ENCODE results near the gene GMEB2. TPM values are rescaled to one million over a fixed set of nuclear protein-coding genes. Genes with fewer than 3 reads are reported as not detected.

GMEB2 gene
- total and polyA plus RNA-seq, 2 donors (not counting 1 experiment from before 2014, with no cell fraction given), result 6.3 to 10.9 TPM

GRCh38 chr20:63611646-63612045 is 15.3 kb downstream of the GMEB2 start:
- Histone ChIP-seq H4K20me1 (ENCODE audit: control insufficient read depth, extremely low read depth, insufficient read depth, low read length) (no peaks in the 10 kb centered on the region), H3K4me1 (ENCODE audit: control insufficient read depth, extremely low read depth, insufficient read depth, low read length) (no peaks in the 10 kb centered on the region)

DNA sequence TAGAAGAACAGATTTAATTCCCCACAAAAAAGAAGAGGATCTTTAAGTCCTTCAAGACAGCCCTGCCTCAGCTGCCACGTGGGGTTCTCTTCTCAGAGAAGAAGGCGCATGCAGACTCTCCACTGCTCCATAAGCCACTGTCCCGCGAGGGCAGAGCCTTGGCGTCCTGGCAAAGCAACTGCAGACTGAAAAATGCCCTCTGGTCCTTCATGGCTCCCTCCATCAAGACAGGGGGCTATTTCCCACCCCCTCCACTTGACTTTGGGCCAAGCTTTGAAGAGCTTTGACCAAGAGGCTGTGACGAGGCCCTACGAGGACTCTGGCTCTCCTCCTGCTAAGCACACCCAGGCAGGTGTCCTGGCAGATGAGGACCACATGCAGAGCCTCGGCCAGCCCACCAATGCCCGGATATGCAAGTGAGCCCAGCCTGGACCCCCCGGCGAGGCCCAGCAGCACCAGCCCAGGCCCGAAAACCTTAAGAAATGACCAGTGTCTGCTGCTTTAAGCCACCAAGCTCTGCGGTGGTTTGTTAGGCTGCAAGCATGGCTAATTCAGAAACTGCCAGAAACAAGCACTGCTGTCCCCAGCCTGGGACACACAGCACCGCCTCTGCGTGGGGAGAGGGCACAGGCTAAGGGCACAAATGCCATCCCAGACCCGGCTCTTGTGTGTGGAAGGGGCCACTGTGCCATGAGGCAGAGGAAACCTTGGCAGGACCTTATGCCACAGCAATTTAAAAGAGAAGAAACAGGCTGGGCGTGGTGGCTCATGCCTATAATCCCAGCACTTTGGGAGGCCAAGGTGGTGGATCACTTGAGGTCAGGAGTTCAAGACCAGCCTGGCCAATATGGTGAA is 16.1 kb downstream of the GMEB2 start:
- Histone ChIP-seq H3K4me1 (ENCODE audit: control insufficient read depth, extremely low read depth, insufficient read depth, low read length) (no peaks in the 10 kb centered on the region), H3K36me3 (ENCODE audit: control insufficient read depth, insufficient read depth, low read length) (peaks cover 2% of the 10 kb centered on the region), H3K27ac (ENCODE audit: insufficient read depth, low read length) (no peak overlapping the region), H3K9ac (ENCODE audit: insufficient read depth, low read length) (no peak overlapping the region), H3K79me2 (ENCODE audit: control insufficient read depth, insufficient read depth, low read length) (peaks cover 15% of the 10 kb centered on the region), H3K27me3 (ENCODE audit: control insufficient read depth, insufficient read depth, low read length) (no peaks in the 10 kb centered on the region), H3K9me3 (ENCODE audit: control insufficient read depth, insufficient read depth, low read depth, low read length) (no peaks in the 10 kb centered on the region), H3K4me3 (replicated peaks in 1 of 4; ENCODE audit: control extremely low read depth in 1 of 4, insufficient read depth in 1 of 4, low read depth in 3 of 4, low read length in 4 of 4) (no peak overlapping the region), H3K4me2 (ENCODE audit: extremely low read depth, insufficient read depth, low read length) (no peak overlapping the region), H2AFZ (ENCODE audit: low read length) (no peak overlapping the region), H4K20me1 (ENCODE audit: control insufficient read depth, extremely low read depth, insufficient read depth, low read length) (no peaks in the 10 kb centered on the region)
- TF ChIP-seq CTCF (conservative IDR thresholded peaks at IDR 0.05 in 1 of 2, IDR thresholded peaks at IDR 0.05 in 1 of 2; ENCODE audit: low read depth in 1 of 2, low read length in 2 of 2), result no peak
- DNase-seq (ENCODE audit: low read depth in 2 of 2), result no peak

More at GRCh38 chr20:63611646-63612045, 15.3 kb downstream of the GMEB2 start:
- H3K79me2 ChIP-seq (ENCODE audit: control insufficient read depth, insufficient read depth, low read length), result peaks cover 15% of the 10 kb centered on the region
- no peak overlapping the region for H3K9ac ChIP-seq (ENCODE audit: insufficient read depth, low read length)
- H3K27me3 ChIP-seq (ENCODE audit: control insufficient read depth, insufficient read depth, low read length), result no peaks in the 10 kb centered on the region
- no peak overlapping the region for H3K4me2 ChIP-seq (ENCODE audit: extremely low read depth, insufficient read depth, low read length)
- H3K27ac ChIP-seq (ENCODE audit: insufficient read depth, low read length), result no peak overlapping the region
- H3K9me3 ChIP-seq (ENCODE audit: control insufficient read depth, insufficient read depth, low read depth, low read length), result no peaks in the 10 kb centered on the region
- no peak overlapping the region for H2AFZ ChIP-seq (ENCODE audit: low read length)
- no peak for DNase-seq (ENCODE audit: low read depth in 2 of 2)
- TF ChIP-seq EZH2 (IDR thresholded peaks at IDR 0.05; ENCODE audit: low read length, missing control alignments) (no peak), CTCF (conservative IDR thresholded peaks at IDR 0.05 in 1 of 2, IDR thresholded peaks at IDR 0.05 in 1 of 2; ENCODE audit: low read depth in 1 of 2, low read length in 2 of 2) (no peak)
- H3K36me3 ChIP-seq (ENCODE audit: control insufficient read depth, insufficient read depth, low read length), result peaks cover 2% of the 10 kb centered on the region
- no peak overlapping the region for H3K4me3 ChIP-seq (replicated peaks in 1 of 4; ENCODE audit: control extremely low read depth in 1 of 4, insufficient read depth in 1 of 4, low read depth in 3 of 4, low read length in 4 of 4)

DNA sequence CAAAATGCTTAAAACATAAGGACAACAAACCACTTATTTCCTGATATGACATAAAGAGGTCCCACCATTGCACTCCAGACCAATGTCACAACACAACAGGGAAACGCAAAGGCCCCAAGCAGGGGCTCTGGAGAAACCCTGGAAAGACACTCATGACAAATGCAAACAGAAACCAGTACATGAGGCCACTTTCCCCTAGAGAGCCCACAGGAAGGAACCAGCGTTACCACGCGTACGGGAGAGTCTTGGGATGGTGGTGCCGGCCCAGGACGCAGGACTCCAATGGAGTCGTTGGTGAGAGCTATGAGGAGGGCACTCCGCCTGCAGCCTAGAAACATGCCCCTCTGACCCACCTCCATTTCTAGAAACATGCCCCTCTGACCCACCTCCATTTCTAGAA is 20.2 kb downstream of the GMEB2 start:
- Histone ChIP-seq H3K4me1 (ENCODE audit: control insufficient read depth, extremely low read depth, insufficient read depth, low read length) (no peaks in the 10 kb centered on the region), H3K79me2 (ENCODE audit: control insufficient read depth, insufficient read depth, low read length) (peaks cover 3% of the 10 kb centered on the region), H3K9me3 (ENCODE audit: control insufficient read depth, insufficient read depth, low read depth, low read length) (no peaks in the 10 kb centered on the region), H3K36me3 (ENCODE audit: control insufficient read depth, insufficient read depth, low read length) (peaks cover 9% of the 10 kb centered on the region), H2AFZ (ENCODE audit: low read length) (no peak overlapping the region), H3K27me3 (ENCODE audit: control insufficient read depth, insufficient read depth, low read length) (no peaks in the 10 kb centered on the region), H3K4me2 (ENCODE audit: extremely low read depth, insufficient read depth, low read length) (no peak overlapping the region), H3K9ac (ENCODE audit: insufficient read depth, low read length) (no peak overlapping the region), H3K4me3 (replicated peaks in 1 of 4; ENCODE audit: control extremely low read depth in 1 of 4, insufficient read depth in 1 of 4, low read depth in 3 of 4, low read length in 4 of 4) (no peak overlapping the region), H4K20me1 (ENCODE audit: control insufficient read depth, extremely low read depth, insufficient read depth, low read length) (no peaks in the 10 kb centered on the region), H3K27ac (ENCODE audit: insufficient read depth, low read length) (no peak overlapping the region)
- no peak for DNase-seq (ENCODE audit: low read depth in 2 of 2)
- TF ChIP-seq CTCF (conservative IDR thresholded peaks at IDR 0.05 in 1 of 2, IDR thresholded peaks at IDR 0.05 in 1 of 2; ENCODE audit: low read depth in 1 of 2, low read length in 2 of 2), result no peak
- no peak for TF ChIP-seq EZH2 (IDR thresholded peaks at IDR 0.05; ENCODE audit: low read length, missing control alignments)
